Mucosa of rectum (tissue), 2 donors: ENCODE measurements around the gene AGK.

Source experiments
- H3K27ac ChIP-seq, 2 donors: one replicate each; pipeline ENCODE4 v1.7.0; 2013; ENCODE audit warnings: inconsistent platforms in 2 of 2, low read depth in 2 of 2, low read length in 2 of 2
- H3K27me3 ChIP-seq, 2 donors: one replicate each; pipeline ENCODE4 v1.7.0; 2013; ENCODE audit warnings: low read length in 2 of 2; ENCODE audit not compliant: control insufficient read depth in 2 of 2, insufficient read depth in 2 of 2
- H3K36me3 ChIP-seq, 2 donors: one replicate each; pipeline ENCODE4 v1.7.0; 2013; ENCODE audit warnings: low read length in 2 of 2; ENCODE audit not compliant: control insufficient read depth in 2 of 2, insufficient read depth in 2 of 2
- H3K4me1 ChIP-seq, 2 donors: one replicate each; pipeline ENCODE4 v1.7.0; 2013; ENCODE audit warnings: low read length in 2 of 2, mild to moderate bottlenecking in 1 of 2; ENCODE audit not compliant: control insufficient read depth in 2 of 2, insufficient read depth in 2 of 2
- H3K4me3 ChIP-seq, 2 donors: one replicate each; pipeline ENCODE4 v1.7.0; 2013; ENCODE audit warnings: low read length in 2 of 2
- H3K9ac ChIP-seq, 2 donors: one replicate each; pipeline ENCODE4 v1.7.0; 2013; ENCODE audit warnings: low read length in 2 of 2, low read depth in 1 of 2, mild to moderate bottlenecking in 1 of 2
- H3K9me3 ChIP-seq, 2 donors: one replicate each; pipeline ENCODE4 v1.7.0; 2013; ENCODE audit warnings: low read length in 2 of 2; ENCODE audit not compliant: control insufficient read depth in 2 of 2
- donor health status: healthy.
- donor health status: Normal muscosa, but diverticular disease.

AGK gene

DNA sequence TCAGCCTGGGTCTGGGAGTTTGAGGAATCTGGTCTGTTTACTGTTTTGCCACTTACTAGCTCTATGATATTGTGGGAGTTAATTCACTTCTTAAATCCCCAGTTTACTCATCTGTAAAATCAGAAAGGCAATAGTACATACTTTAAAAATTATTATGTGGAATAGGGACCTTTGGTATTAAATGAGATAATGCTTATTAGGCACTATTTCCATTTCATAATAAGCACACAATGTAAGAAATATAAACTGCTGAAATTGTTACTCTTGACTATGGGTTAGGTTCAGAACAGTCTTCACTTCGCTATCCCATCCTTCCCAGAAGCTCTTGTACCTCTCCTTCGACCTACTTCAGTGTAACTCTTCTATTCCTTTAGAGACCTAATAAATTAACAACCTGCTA lies 47.2 kb downstream of the AGK start:
- H3K9ac ChIP-seq: no peak overlapping the region
- no peaks in the 10 kb centered on the region for H3K4me1 ChIP-seq
- no peak overlapping the region for H3K4me3 ChIP-seq
- peaks cover 7 to 11% of the 10 kb centered on the region in 2 donors for H3K36me3 ChIP-seq
- H3K27me3 ChIP-seq: no peaks in the 10 kb centered on the region
- H3K9me3 ChIP-seq: no peaks in the 10 kb centered on the region
- H3K27ac ChIP-seq: no peak overlapping the region

DNA sequence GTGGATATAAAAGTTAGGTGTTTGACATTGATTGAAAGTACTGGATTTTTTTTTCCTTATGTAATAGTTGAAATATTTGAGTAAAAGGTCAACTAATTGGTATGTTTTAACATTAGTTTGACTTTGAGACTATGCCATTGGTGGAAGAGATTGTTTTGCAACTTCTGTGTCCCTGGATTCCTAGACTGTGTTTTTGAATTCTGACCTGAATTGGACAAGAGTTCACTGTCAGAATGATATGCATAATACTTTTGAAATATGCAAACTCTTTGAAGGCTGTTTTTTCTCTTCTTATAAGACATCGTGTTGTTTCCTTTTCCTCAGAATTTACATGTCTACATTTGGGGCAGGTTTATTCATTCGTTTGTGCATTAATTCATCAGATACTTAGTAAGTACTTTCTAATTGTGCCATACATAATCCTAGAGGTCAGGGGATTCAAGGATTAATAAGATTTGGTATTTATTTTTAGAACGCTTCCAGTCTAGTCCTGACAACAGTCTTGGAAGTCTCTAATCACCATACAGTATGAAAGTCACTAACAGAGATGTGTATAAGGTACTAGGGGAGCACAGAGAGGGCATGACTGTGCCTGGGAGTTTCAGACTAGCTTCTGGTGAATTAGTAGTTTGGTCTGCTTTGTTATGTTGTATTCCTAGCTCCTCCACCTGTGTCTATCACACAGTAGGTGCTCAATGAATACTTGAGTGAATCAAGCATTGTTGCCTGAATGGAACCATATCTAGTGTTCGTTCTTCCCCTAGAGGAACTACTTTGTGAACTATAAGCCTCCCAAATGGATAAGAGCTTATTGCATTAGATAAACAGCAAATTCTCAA lies 49.2 kb downstream of the AGK start:
- no peaks in the 10 kb centered on the region for H3K27me3 ChIP-seq

DNA sequence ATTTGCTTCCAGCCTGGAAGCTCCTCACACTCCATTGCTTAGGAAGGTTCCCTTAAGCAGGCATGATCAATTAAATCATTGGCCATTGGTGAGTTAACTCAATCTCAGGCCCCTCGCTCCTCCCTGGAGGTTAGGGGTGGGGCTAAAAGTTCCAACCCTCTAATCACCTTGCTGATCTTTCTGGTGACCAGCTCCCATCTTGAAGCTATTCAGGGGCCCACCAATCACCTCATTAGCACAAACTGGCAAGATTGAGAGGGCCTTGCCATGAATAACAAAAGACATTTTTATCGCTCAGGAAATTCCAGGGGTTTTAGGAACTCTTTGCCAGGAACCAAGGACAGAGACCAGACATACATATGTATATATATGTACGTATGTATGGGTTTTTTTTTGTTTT lies 58.4 kb downstream of the AGK start:
- Histone ChIP-seq H3K4me1 (no peaks in the 10 kb centered on the region), H3K27ac (no peak overlapping the region), H3K36me3 (peaks cover 2 to 9% of the 10 kb centered on the region in 2 donors), H3K9ac (no peak overlapping the region), H3K4me3 (no peak overlapping the region), H3K27me3 (no peaks in the 10 kb centered on the region), H3K9me3 (no peaks in the 10 kb centered on the region)

More for the DNA sequence above, 49.2 kb downstream of the AGK start:
- no peak overlapping the region for H3K27ac ChIP-seq
- no peaks in the 10 kb centered on the region for H3K4me1 ChIP-seq
- H3K36me3 ChIP-seq: peaks cover 6 to 11% of the 10 kb centered on the region in 2 donors
- no peak overlapping the region for H3K9ac ChIP-seq
- no peak overlapping the region for H3K4me3 ChIP-seq
- no peaks in the 10 kb centered on the region for H3K9me3 ChIP-seq

DNA sequence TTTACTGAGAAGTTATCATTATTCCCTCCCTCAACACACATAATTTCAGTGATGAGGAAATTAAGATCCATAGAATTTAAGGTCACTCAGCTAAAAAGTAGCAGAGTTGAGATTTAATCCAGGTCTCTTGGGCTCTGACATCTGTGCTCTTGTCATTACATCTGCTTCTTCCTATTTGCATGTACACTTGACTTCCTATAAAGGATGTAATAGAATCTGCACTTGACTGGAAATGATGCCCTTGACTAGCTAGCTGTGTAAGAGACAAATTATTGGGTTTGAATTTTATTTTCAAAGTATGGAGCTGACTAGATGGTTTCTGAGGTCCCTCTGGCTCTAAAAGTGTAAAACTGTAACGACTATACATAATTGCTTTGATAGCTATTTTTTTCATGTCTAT lies 59.5 kb downstream of the AGK start:
- Histone ChIP-seq H3K27ac (no peak overlapping the region), H3K9ac (no peak overlapping the region), H3K36me3 (peaks cover 2 to 9% of the 10 kb centered on the region in 2 donors), H3K4me1 (no peaks in the 10 kb centered on the region), H3K4me3 (no peak overlapping the region), H3K27me3 (no peaks in the 10 kb centered on the region), H3K9me3 (no peaks in the 10 kb centered on the region)

- H3K4me3 ChIP-seq: no peak overlapping the region
- peaks cover 2 to 9% of the 10 kb centered on the region in 2 donors for H3K36me3 ChIP-seq
- no peak overlapping the region for H3K9ac ChIP-seq
- no peaks in the 10 kb centered on the region for H3K4me1 ChIP-seq
- no peaks in the 10 kb centered on the region for H3K9me3 ChIP-seq
- no peaks in the 10 kb centered on the region for H3K27me3 ChIP-seq
- no peak overlapping the region for H3K27ac ChIP-seq
These were observed 61.7 kb downstream of the AGK start for GRCh38 chr7:141612861-141613260.

DNA sequence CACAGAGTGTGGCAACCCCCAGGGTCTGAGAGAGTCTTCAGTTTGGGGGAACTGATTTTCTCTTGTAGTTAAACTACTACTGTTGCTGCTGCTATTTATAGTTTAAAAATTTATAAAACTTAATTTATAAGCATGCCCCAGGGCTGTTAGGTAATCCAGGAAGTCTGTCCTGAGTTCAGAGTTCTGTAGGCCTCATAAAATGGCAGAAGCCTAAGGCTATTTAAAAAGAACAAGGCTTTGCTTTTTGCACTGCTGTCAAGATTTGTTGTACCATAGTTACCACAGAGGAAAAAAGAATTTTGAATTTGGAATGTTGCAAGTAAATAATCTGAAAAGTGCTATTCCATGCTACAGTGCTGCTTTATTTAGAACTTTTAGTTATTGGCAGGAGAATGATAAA lies 66.1 kb downstream of the AGK start:
- H3K4me3 ChIP-seq: no peak overlapping the region
- H3K36me3 ChIP-seq: peaks cover 4% of the 10 kb centered on the region in 2 donors
- no peaks in the 10 kb centered on the region for H3K9me3 ChIP-seq
- no peaks in the 10 kb centered on the region for H3K27me3 ChIP-seq
- H3K9ac ChIP-seq: no peak overlapping the region
- H3K27ac ChIP-seq: no peak overlapping the region
- no peaks in the 10 kb centered on the region for H3K4me1 ChIP-seq

DNA sequence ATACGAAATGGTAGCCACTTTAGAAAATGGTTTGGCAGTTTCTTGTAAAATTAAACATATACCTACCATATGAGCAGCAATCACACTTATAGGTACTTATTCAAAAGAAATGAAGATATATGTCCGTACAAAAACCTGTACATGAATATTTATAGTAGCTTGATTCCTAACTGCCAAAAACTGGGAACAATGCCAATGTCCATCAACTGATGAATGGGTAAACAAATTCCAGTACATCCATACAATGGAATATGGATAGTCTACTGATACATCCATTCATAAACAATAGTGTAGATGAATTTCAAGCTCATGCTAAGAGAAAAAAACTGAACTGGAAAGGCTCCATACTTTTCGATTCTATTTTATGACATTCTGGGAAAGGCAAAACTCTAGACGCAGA lies 68.5 kb downstream of the AGK start:
- no peak overlapping the region for H3K27ac ChIP-seq
- no peak overlapping the region for H3K9ac ChIP-seq
- no peaks in the 10 kb centered on the region for H3K27me3 ChIP-seq
- H3K4me3 ChIP-seq: no peak overlapping the region
- H3K9me3 ChIP-seq: no peaks in the 10 kb centered on the region
- peaks cover 11 to 12% of the 10 kb centered on the region in 2 donors for H3K36me3 ChIP-seq
- H3K4me1 ChIP-seq: no peaks in the 10 kb centered on the region

GRCh38 chr7:141624763-141625162 lies 73.6 kb downstream of the AGK start:
- Histone ChIP-seq H3K36me3 (peaks cover 11 to 14% of the 10 kb centered on the region in 2 donors), H3K27me3 (no peaks in the 10 kb centered on the region), H3K27ac (no peak overlapping the region), H3K9ac (no peak overlapping the region), H3K4me1 (no peaks in the 10 kb centered on the region), H3K9me3 (no peaks in the 10 kb centered on the region), H3K4me3 (no peak overlapping the region)

DNA sequence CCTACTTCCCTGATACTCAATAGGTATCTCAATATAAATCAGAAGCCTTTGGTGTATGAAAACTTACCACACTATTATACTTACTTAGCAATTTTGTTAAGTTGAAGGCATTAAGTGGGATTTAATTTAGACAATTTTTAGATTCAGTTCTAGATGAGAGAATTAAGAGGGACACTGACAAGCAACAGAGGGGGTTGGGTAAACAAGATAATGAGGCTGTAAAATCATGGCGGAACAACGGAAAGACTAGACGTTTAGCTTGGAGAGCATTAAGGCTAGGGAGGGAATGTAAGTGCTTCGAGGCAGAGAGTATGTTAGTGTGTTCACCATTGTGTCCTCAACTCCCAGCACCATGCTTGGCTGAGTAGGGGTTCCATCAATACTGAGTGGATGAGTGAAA lies 79.4 kb downstream of the AGK start:
- Histone ChIP-seq H3K9me3 (no peaks in the 10 kb centered on the region), H3K36me3 (peaks cover 0 to 3% of the 10 kb centered on the region in 2 donors), H3K4me3 (no peak overlapping the region), H3K27me3 (no peaks in the 10 kb centered on the region), H3K27ac (no peak overlapping the region), H3K4me1 (no peaks in the 10 kb centered on the region), H3K9ac (no peak overlapping the region)

DNA sequence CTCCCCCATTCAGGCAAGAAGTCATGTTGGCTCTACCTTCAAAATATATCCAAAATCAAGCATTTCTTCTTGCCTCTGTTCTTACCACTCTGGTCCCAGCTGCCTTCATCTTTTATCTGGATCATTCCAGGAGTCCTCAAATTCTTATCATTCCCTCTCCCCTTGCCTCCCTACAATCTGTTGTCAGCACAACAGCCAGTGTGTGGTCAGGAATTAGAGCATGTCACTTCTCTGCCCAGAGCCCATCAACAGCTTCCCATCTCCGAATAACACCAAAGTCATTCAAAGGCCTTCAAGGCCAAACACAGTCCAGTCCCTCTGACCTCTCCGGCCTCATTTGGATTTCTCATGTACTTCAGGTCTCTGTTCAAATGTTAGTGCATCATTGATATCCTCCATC lies 80.3 kb downstream of the AGK start:
- H3K36me3 ChIP-seq: peaks cover 0 to 3% of the 10 kb centered on the region in 2 donors
- no peaks in the 10 kb centered on the region for H3K9me3 ChIP-seq
- no peak overlapping the region for H3K4me3 ChIP-seq
- no peak overlapping the region for H3K27ac ChIP-seq
- H3K9ac ChIP-seq: no peak overlapping the region
- no peaks in the 10 kb centered on the region for H3K4me1 ChIP-seq
- no peaks in the 10 kb centered on the region for H3K27me3 ChIP-seq
